HepG2 (cell line): Measurements from ENCODE around the gene FAM174C. TPM values are rescaled to one million over a fixed set of nuclear protein-coding genes. Genes with fewer than 3 reads are reported as not detected.
A peak's percentile ranks its signal among the peaks of the same experiment; 100 is the strongest.

Experiments
- MED8 ChIP-seq: sonication (generic); formaldehyde crosslinking; IDR thresholded peaks from 2 replicates; pipeline ENCODE4 v1.8.1; 2023; ENCODE audit warnings: mild to moderate bottlenecking, missing genetic modification reagents; ENCODE audit not compliant: insufficient replicate concordance
- MYNN ChIP-seq: sonication (generic); formaldehyde crosslinking; IDR thresholded peaks from 2 replicates; pipeline ENCODE4 v1.4.0; 2020; ENCODE audit warnings: mild to moderate bottlenecking, low read depth, missing genetic modification reagents
- POLR2A ChIP-seq, 2 experiments: IDR thresholded peaks; 2 replicates each; pipeline ENCODE4 v1.6.1; 2011; ENCODE audit warnings: low read depth in 2 of 2, low read length in 2 of 2, mild to moderate bottlenecking in 1 of 2, moderate library complexity in 1 of 2; ENCODE audit not compliant: insufficient read depth in 1 of 2
- POLR2AphosphoS2 ChIP-seq: IDR thresholded peaks from 2 replicates; pipeline ENCODE4 v1.6.1; 2011; ENCODE audit warnings: low read depth, low read length, improper control_type of control experiment
- RBFOX2 ChIP-seq: fragments of 200-400 bp; formaldehyde crosslinking; IDR thresholded peaks from 2 replicates; pipeline ENCODE4 v1.6.1; 2017; ENCODE audit warnings: low read depth, mild to moderate bottlenecking, low read length
- ZBTB33 ChIP-seq: sonication (generic); formaldehyde crosslinking; IDR thresholded peaks from 2 replicates; pipeline ENCODE4 v1.4.0; 2020; ENCODE audit warnings: missing genetic modification reagents
- ZBTB37 ChIP-seq: sonication (generic); formaldehyde crosslinking; IDR thresholded peaks from 2 replicates; pipeline ENCODE4 v1.4.0; 2020; ENCODE audit warnings: mild to moderate bottlenecking, missing genetic modification reagents
- ZBTB49 ChIP-seq: sonication (generic); formaldehyde crosslinking; IDR thresholded peaks from 2 replicates; pipeline ENCODE4 v1.4.0; 2020; ENCODE audit warnings: missing genetic modification reagents, borderline replicate concordance
- ZFP62 ChIP-seq: sonication (generic); formaldehyde crosslinking; IDR thresholded peaks from 2 replicates; pipeline ENCODE4 v1.4.0; 2020; ENCODE audit warnings: missing genetic modification reagents
- ZSCAN22 ChIP-seq: sonication (generic); formaldehyde crosslinking; IDR thresholded peaks from 2 replicates; pipeline ENCODE4 v1.4.0; 2020; ENCODE audit warnings: mild to moderate bottlenecking, missing genetic modification reagents
- ZUFSP ChIP-seq: sonication (generic); formaldehyde crosslinking; IDR thresholded peaks from 2 replicates; pipeline ENCODE4 v1.9.0; 2021; ENCODE audit warnings: missing genetic modification reagents, mild to moderate bottlenecking, borderline replicate concordance
- polyA plus RNA-seq, 8 experiments: library from polyadenylated mRNA; depleted of rRNA in 3 of 8; stranded (reverse) in 7 of 8; unstranded in 1 of 8; fragments of >200 nt; fragmentation: Illumina TruSeq in 4 of 8; extraction: Trizol in 4 of 8; gene quantifications; 2 replicates each; pipeline versions ENCODE4 v1.2.1 to v1.2.3, GENCODE V29; 2011 to 2016; ENCODE audit warnings: low read depth in 4 of 8, missing spikeins in 1 of 8, mixed read lengths in 1 of 8; ENCODE audit not compliant: insufficient read depth in 1 of 8
- total RNA-seq, 5 experiments: library from RNA; depleted of rRNA; stranded (reverse); fragments of >200 nt; fragmentation: Illumina TruSeq; extraction: Trizol; gene quantifications; 2 replicates each; pipeline ENCODE4 v1.2.3, GENCODE V29; 2016; ENCODE audit warnings: low read depth in 1 of 5

The FAM174C gene
- total and polyA plus RNA-seq, 2 of the 13 experiments (the other 11 are each of a cell fraction or from before 2014, with no cell fraction given) = 19.5 to 31.3 TPM

- TF ChIP-seq ZBTB37 (CRISPR knock-in tag) (no peak), ZSCAN22 (CRISPR knock-in tag) (no peak), ZUFSP (CRISPR knock-in tag) (no peak), POLR2AphosphoS2 (peak; percentile 24; the same call in 1 of the 2 replicates), MYNN (no peak), ZFP62 (CRISPR knock-in tag) (no peak), ZBTB33 (CRISPR knock-in tag) (peak; percentile 42; the same call in 1 of the 2 replicates), RBFOX2 (peak; percentile 77), MED8 (no peak), ZBTB49 (CRISPR knock-in tag) (no peak), POLR2A (IDR thresholded peaks at IDR 0.05; ENCODE audit: insufficient read depth in 1 of 2, low read depth in 2 of 2, low read length in 2 of 2) (no peak; a peak in 2 of 4 replicates)
Observed at GRCh38 chr19:1271528-1272422, 3.6 kb upstream of the FAM174C start (continued).
